ENCODE results near the gene PITPNC1.

The PITPNC1 gene

GRCh38 chr17:67671493-67671892 is 294.4 kb downstream of the PITPNC1 start:
- Histone ChIP-seq H3K27me3 (ENCODE audit: control insufficient read depth in 3 of 3, insufficient read depth in 3 of 3, low read depth in 1 of 3, low read length in 3 of 3) (no peaks in the 10 kb centered on the region), H2AFZ (ENCODE audit: low read length) (no peak overlapping the region), H2BK15ac (ENCODE audit: low read length) (no peak overlapping the region), H3K4ac (ENCODE audit: low read length) (no peak overlapping the region), H3K9ac (ENCODE audit: low read depth, low read length, poor library complexity) (no peak overlapping the region), H4K8ac (ENCODE audit: low read depth, low read length) (no peak overlapping the region), H2BK5ac (ENCODE audit: low read length) (no peak overlapping the region), H2BK120ac (ENCODE audit: low read depth, low read length) (no peak overlapping the region), H3K18ac (ENCODE audit: low read length) (no peak overlapping the region), H2AK5ac (ENCODE audit: low read depth, low read length) (no peak overlapping the region), H3K4me3 (ENCODE audit: low read length in 2 of 2) (no peak overlapping the region), H3K27ac (replicated peaks; ENCODE audit: low read length) (no peak overlapping the region), H3K4me2 (ENCODE audit: insufficient read depth, low read length, poor library complexity, severe bottlenecking) (no peak overlapping the region), H3K9me3 (replicated peaks in 1 of 2; ENCODE audit: control insufficient read depth in 2 of 2, insufficient read depth in 1 of 2, low read depth in 1 of 2, low read length in 2 of 2) (no peaks in the 10 kb centered on the region), H2BK12ac (ENCODE audit: low read length) (no peak overlapping the region), H3K79me1 (ENCODE audit: low read depth, low read length) (no peaks in the 10 kb centered on the region), H4K91ac (ENCODE audit: low read depth, low read length, poor library complexity) (no peak overlapping the region), H3K14ac (ENCODE audit: low read length) (no peak overlapping the region), H3K4me1 (ENCODE audit: control insufficient read depth in 2 of 2, insufficient read depth in 1 of 2, low read depth in 1 of 2, low read length in 2 of 2) (no peaks in the 10 kb centered on the region), H3K36me3 (replicated peaks in 1 of 2; ENCODE audit: control insufficient read depth in 2 of 2, insufficient read depth in 2 of 2, low read length in 2 of 2) (peaks cover 0 to 8% of the 10 kb centered on the region in 2 donors), H3K23ac (ENCODE audit: low read depth, low read length, poor library complexity) (no peak overlapping the region)
- no peak for DNase-seq (ENCODE audit: low spot score)
- no CpG with 5 or more reads among the region's 3 CpGs for WGBS, 2 donors (ENCODE audit: extremely low coverage in 2 of 2, insufficient read length in 2 of 2, insufficient replicate concordance in 1 of 2)

DNA sequence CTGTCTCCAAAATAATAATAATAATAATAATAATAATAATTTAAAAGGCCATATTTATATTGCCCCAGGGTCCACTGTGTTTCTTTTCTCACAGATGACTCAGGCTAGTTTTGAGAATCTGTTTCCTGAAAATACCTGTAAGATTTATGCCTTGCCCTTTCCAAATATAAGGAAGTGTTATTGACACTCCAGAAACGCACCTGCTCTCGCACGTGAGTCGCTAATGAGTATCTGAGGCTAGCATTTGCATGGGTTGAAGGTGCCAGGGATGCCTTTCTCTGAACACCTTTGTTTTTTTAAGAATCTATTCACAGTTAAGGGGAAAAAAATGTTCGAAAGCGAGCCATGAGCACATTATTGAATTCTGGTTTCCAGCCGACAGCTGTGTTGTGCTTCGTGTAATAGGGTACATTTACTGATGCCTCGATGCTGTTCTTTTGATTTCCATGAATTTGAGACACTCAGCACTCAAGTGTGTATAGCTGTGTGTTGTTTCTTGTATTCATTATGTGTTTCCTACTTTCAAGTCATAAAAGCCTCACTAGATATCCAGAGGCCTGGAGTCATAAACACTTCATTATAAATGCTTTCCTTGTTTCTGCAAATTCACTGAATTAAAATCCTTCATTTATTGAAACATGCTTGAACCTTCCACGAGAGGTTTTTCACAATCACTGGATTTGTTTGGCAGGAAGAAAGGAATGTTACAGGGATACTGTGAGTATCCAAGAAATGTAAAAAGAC is 295.7 kb downstream of the PITPNC1 start:
- Histone ChIP-seq H3K36me3 (replicated peaks in 1 of 2; ENCODE audit: control insufficient read depth in 2 of 2, insufficient read depth in 2 of 2, low read length in 2 of 2) (peaks cover 0 to 8% of the 10 kb centered on the region in 2 donors), H2AK5ac (ENCODE audit: low read depth, low read length) (no peak overlapping the region), H3K23ac (ENCODE audit: low read depth, low read length, poor library complexity) (no peak overlapping the region), H3K4ac (ENCODE audit: low read length) (no peak overlapping the region), H3K9me3 (replicated peaks in 1 of 2; ENCODE audit: control insufficient read depth in 2 of 2, insufficient read depth in 1 of 2, low read depth in 1 of 2, low read length in 2 of 2) (no peaks in the 10 kb centered on the region), H4K8ac (ENCODE audit: low read depth, low read length) (no peak overlapping the region), H3K18ac (ENCODE audit: low read length) (no peak overlapping the region), H3K27ac (replicated peaks; ENCODE audit: low read length) (no peak overlapping the region), H3K27me3 (ENCODE audit: control insufficient read depth in 3 of 3, insufficient read depth in 3 of 3, low read depth in 1 of 3, low read length in 3 of 3) (no peaks in the 10 kb centered on the region), H4K91ac (ENCODE audit: low read depth, low read length, poor library complexity) (no peak overlapping the region), H3K14ac (ENCODE audit: low read length) (no peak overlapping the region), H2BK120ac (ENCODE audit: low read depth, low read length) (no peak overlapping the region), H2BK15ac (ENCODE audit: low read length) (no peak overlapping the region), H3K4me1 (ENCODE audit: control insufficient read depth in 2 of 2, insufficient read depth in 1 of 2, low read depth in 1 of 2, low read length in 2 of 2) (no peaks in the 10 kb centered on the region), H2AFZ (ENCODE audit: low read length) (no peak overlapping the region), H2BK5ac (ENCODE audit: low read length) (no peak overlapping the region), H2BK12ac (ENCODE audit: low read length) (no peak overlapping the region), H3K4me3 (ENCODE audit: low read length in 2 of 2) (no peak overlapping the region), H3K4me2 (ENCODE audit: insufficient read depth, low read length, poor library complexity, severe bottlenecking) (no peak overlapping the region), H3K9ac (ENCODE audit: low read depth, low read length, poor library complexity) (no peak overlapping the region), H3K79me1 (ENCODE audit: low read depth, low read length) (no peaks in the 10 kb centered on the region)
- DNase-seq (ENCODE audit: low spot score), result no peak
- WGBS, 2 donors (ENCODE audit: extremely low coverage in 2 of 2, insufficient read length in 2 of 2, insufficient replicate concordance in 1 of 2), result no CpG with 5 or more reads among the region's 10 CpGs

DNA sequence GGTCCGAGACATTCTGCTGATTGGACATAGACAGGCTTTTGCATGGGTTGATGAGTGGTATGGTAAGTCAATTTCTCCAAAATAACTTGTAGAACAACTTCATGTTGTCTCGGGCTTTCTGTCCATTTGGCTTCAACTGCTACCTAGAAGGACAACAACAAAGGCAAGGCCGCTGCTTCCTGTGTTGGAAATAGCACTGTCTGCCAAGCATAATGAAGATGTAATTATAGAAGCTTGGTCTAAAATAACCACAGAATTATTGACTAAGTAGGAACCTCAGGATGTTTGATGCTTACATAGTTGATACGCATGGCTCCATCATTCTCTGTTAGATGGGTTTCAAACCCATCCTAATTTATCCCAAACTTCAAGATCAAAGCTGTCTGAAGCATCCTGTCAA is 298.4 kb downstream of the PITPNC1 start:
- H3K27ac ChIP-seq (replicated peaks; ENCODE audit: low read length), result no peak overlapping the region
- H2BK5ac ChIP-seq (ENCODE audit: low read length), result no peak overlapping the region
- no peaks in the 10 kb centered on the region for H3K9me3 ChIP-seq (replicated peaks in 1 of 2; ENCODE audit: control insufficient read depth in 2 of 2, insufficient read depth in 1 of 2, low read depth in 1 of 2, low read length in 2 of 2)
- H3K4me1 ChIP-seq (ENCODE audit: control insufficient read depth in 2 of 2, insufficient read depth in 1 of 2, low read depth in 1 of 2, low read length in 2 of 2), result no peaks in the 10 kb centered on the region
- no peak overlapping the region for H3K18ac ChIP-seq (ENCODE audit: low read length)
- no peaks in the 10 kb centered on the region for H3K27me3 ChIP-seq (ENCODE audit: control insufficient read depth in 3 of 3, insufficient read depth in 3 of 3, low read depth in 1 of 3, low read length in 3 of 3)
- no peak overlapping the region for H3K23ac ChIP-seq (ENCODE audit: low read depth, low read length, poor library complexity)
- no peaks in the 10 kb centered on the region for H3K79me1 ChIP-seq (ENCODE audit: low read depth, low read length)
- H2AFZ ChIP-seq (ENCODE audit: low read length), result no peak overlapping the region
- H3K4me3 ChIP-seq (ENCODE audit: low read length in 2 of 2), result no peak overlapping the region
- H3K36me3 ChIP-seq (replicated peaks in 1 of 2; ENCODE audit: control insufficient read depth in 2 of 2, insufficient read depth in 2 of 2, low read length in 2 of 2), result peaks cover 0 to 5% of the 10 kb centered on the region in 2 donors
- H2BK120ac ChIP-seq (ENCODE audit: low read depth, low read length), result no peak overlapping the region
- no peak overlapping the region for H2BK15ac ChIP-seq (ENCODE audit: low read length)
- H4K91ac ChIP-seq (ENCODE audit: low read depth, low read length, poor library complexity), result no peak overlapping the region
- WGBS, 2 donors (ENCODE audit: extremely low coverage in 2 of 2, insufficient read length in 2 of 2, insufficient replicate concordance in 1 of 2), result no CpG with 5 or more reads among the region's 4 CpGs
- no peak overlapping the region for H2AK5ac ChIP-seq (ENCODE audit: low read depth, low read length)
- H2BK12ac ChIP-seq (ENCODE audit: low read length), result no peak overlapping the region
- no peak overlapping the region for H3K4me2 ChIP-seq (ENCODE audit: insufficient read depth, low read length, poor library complexity, severe bottlenecking)
- no peak overlapping the region for H3K4ac ChIP-seq (ENCODE audit: low read length)
- no peak overlapping the region for H3K9ac ChIP-seq (ENCODE audit: low read depth, low read length, poor library complexity)
- no peak overlapping the region for H4K8ac ChIP-seq (ENCODE audit: low read depth, low read length)
- H3K14ac ChIP-seq (ENCODE audit: low read length), result no peak overlapping the region
- DNase-seq (ENCODE audit: low spot score), result no peak

DNA sequence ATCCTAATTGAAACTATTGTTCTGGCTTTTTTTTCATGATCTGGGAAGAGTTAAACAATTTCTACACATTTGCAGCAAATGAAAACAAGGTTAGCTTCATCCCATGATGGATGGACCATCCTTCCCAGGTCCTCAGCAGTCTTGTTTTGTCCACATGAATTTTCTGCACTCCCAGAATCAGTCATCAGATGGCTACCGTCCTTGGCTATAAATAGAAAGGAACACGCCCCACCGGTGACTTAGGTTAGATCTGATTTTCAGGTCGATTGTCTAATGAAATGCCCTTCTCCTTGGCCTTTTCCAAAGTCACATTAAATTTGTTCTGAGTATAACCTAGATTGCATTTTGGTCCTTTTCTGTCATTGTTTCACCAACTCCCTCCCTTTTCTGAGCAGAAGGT is 299.2 kb downstream of the PITPNC1 start:
- Histone ChIP-seq H2AFZ (ENCODE audit: low read length) (no peak overlapping the region), H3K4me2 (ENCODE audit: insufficient read depth, low read length, poor library complexity, severe bottlenecking) (no peak overlapping the region), H2BK15ac (ENCODE audit: low read length) (no peak overlapping the region), H2AK5ac (ENCODE audit: low read depth, low read length) (no peak overlapping the region), H3K4me3 (ENCODE audit: low read length in 2 of 2) (no peak overlapping the region), H3K4ac (ENCODE audit: low read length) (no peak overlapping the region), H3K9ac (ENCODE audit: low read depth, low read length, poor library complexity) (no peak overlapping the region), H3K36me3 (replicated peaks in 1 of 2; ENCODE audit: control insufficient read depth in 2 of 2, insufficient read depth in 2 of 2, low read length in 2 of 2) (peaks cover 0 to 5% of the 10 kb centered on the region in 2 donors), H3K14ac (ENCODE audit: low read length) (no peak overlapping the region), H3K23ac (ENCODE audit: low read depth, low read length, poor library complexity) (no peak overlapping the region), H3K79me1 (ENCODE audit: low read depth, low read length) (no peaks in the 10 kb centered on the region), H4K8ac (ENCODE audit: low read depth, low read length) (no peak overlapping the region), H3K27ac (replicated peaks; ENCODE audit: low read length) (no peak overlapping the region), H2BK120ac (ENCODE audit: low read depth, low read length) (no peak overlapping the region), H3K4me1 (ENCODE audit: control insufficient read depth in 2 of 2, insufficient read depth in 1 of 2, low read depth in 1 of 2, low read length in 2 of 2) (no peaks in the 10 kb centered on the region), H2BK12ac (ENCODE audit: low read length) (no peak overlapping the region), H3K27me3 (ENCODE audit: control insufficient read depth in 3 of 3, insufficient read depth in 3 of 3, low read depth in 1 of 3, low read length in 3 of 3) (no peaks in the 10 kb centered on the region), H3K18ac (ENCODE audit: low read length) (no peak overlapping the region), H3K9me3 (replicated peaks in 1 of 2; ENCODE audit: control insufficient read depth in 2 of 2, insufficient read depth in 1 of 2, low read depth in 1 of 2, low read length in 2 of 2) (no peaks in the 10 kb centered on the region), H2BK5ac (ENCODE audit: low read length) (no peak overlapping the region), H4K91ac (ENCODE audit: low read depth, low read length, poor library complexity) (no peak overlapping the region)
- no CpG with 5 or more reads among the region's 4 CpGs for WGBS, 2 donors (ENCODE audit: extremely low coverage in 2 of 2, insufficient read length in 2 of 2, insufficient replicate concordance in 1 of 2)
- DNase-seq (ENCODE audit: low spot score), result no peak

Data from neuronal stem cell (in vitro differentiated cells).